DOHH2 (cell line): ENCODE results near the gene TIPARP.

Experiments used
- H3F3A ChIP-seq: fragments of 200-600 bp; sonication (generic), shearing (Covaris generic); 2 replicates; pipeline ENCODE4 v1.6.0; 2016; ENCODE audit warnings: antibody characterized with exemption, mild to moderate bottlenecking; ENCODE audit not compliant: control insufficient read depth, insufficient read depth
- H3K27ac ChIP-seq: fragments of 200-600 bp; sonication (generic); 2 replicates; pipeline ENCODE4 v1.5.1; 2014; ENCODE audit warnings: low read depth, mild to moderate bottlenecking, low read length, moderate library complexity
- H3K27me3 ChIP-seq: fragments of 200-600 bp; sonication (generic); 2 replicates; pipeline ENCODE4 v1.6.1; 2014; ENCODE audit warnings: mild to moderate bottlenecking, low read length, mixed read lengths; ENCODE audit not compliant: control insufficient read depth
- H3K36me3 ChIP-seq: fragments of 200-600 bp; sonication (generic); 2 replicates; pipeline ENCODE4 v1.6.1; 2014; ENCODE audit warnings: mild to moderate bottlenecking, low read length, moderate library complexity, mixed read lengths; ENCODE audit not compliant: control insufficient read depth
- H3K4me1 ChIP-seq: fragments of 200-600 bp; sonication (generic); 2 replicates; pipeline ENCODE4 v1.6.1; 2014; ENCODE audit warnings: mild to moderate bottlenecking, low read length, mixed read lengths; ENCODE audit not compliant: control insufficient read depth
- H3K4me2 ChIP-seq: fragments of 200-600 bp; sonication (generic); 2 replicates; pipeline ENCODE4 v1.6.0; 2014; ENCODE audit warnings: mild to moderate bottlenecking, low read length, moderate library complexity
- H3K4me3 ChIP-seq: fragments of 200-600 bp; sonication (generic); 2 replicates; pipeline ENCODE4 v1.5.1; 2014; ENCODE audit warnings: mild to moderate bottlenecking, low read length, mixed read lengths
- H3K79me2 ChIP-seq: fragments of 200-600 bp; sonication (generic); 2 replicates; pipeline ENCODE4 v1.6.1; 2014; ENCODE audit warnings: mild to moderate bottlenecking, low read length, mixed read lengths; ENCODE audit not compliant: control insufficient read depth
- H3K9me2 ChIP-seq: fragments of 200-600 bp; sonication (generic); replicated peaks from 2 replicates; pipeline ENCODE4 v1.6.1; 2014; ENCODE audit warnings: mild to moderate bottlenecking, low read length, mixed read lengths; ENCODE audit not compliant: control insufficient read depth
- H3K9me3 ChIP-seq: fragments of 200-600 bp; sonication (generic); 2 replicates; pipeline ENCODE4 v1.6.1; 2014; ENCODE audit warnings: antibody characterized with exemption, low read length, mixed read lengths; ENCODE audit not compliant: control insufficient read depth, insufficient read depth
- H4K20me1 ChIP-seq: fragments of 200-600 bp; sonication (generic); 2 replicates; pipeline ENCODE4 v1.6.0; 2014; ENCODE audit warnings: low read depth, mild to moderate bottlenecking, antibody characterized with exemption, low read length, moderate library complexity; ENCODE audit not compliant: control insufficient read depth, insufficient read depth
- CTCF ChIP-seq: fragments of 200-600 bp; sonication (generic); IDR thresholded peaks from one replicate; pipeline ENCODE4 v1.5.1; 2014; ENCODE audit warnings: antibody characterized with exemption, mild to moderate bottlenecking, low read depth, low read length; ENCODE audit not compliant: poor library complexity, severe bottlenecking
- EZH2phosphoT487 ChIP-seq: fragments of 200-600 bp; sonication (generic); IDR thresholded peaks from 2 replicates; pipeline ENCODE4 v1.6.1; 2017; ENCODE audit warnings: borderline replicate concordance, mild to moderate bottlenecking, antibody characterized with exemption, low read length, moderate library complexity, mixed read lengths

Gene TIPARP, protein sequence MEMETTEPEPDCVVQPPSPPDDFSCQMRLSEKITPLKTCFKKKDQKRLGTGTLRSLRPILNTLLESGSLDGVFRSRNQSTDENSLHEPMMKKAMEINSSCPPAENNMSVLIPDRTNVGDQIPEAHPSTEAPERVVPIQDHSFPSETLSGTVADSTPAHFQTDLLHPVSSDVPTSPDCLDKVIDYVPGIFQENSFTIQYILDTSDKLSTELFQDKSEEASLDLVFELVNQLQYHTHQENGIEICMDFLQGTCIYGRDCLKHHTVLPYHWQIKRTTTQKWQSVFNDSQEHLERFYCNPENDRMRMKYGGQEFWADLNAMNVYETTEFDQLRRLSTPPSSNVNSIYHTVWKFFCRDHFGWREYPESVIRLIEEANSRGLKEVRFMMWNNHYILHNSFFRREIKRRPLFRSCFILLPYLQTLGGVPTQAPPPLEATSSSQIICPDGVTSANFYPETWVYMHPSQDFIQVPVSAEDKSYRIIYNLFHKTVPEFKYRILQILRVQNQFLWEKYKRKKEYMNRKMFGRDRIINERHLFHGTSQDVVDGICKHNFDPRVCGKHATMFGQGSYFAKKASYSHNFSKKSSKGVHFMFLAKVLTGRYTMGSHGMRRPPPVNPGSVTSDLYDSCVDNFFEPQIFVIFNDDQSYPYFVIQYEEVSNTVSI

DNA sequence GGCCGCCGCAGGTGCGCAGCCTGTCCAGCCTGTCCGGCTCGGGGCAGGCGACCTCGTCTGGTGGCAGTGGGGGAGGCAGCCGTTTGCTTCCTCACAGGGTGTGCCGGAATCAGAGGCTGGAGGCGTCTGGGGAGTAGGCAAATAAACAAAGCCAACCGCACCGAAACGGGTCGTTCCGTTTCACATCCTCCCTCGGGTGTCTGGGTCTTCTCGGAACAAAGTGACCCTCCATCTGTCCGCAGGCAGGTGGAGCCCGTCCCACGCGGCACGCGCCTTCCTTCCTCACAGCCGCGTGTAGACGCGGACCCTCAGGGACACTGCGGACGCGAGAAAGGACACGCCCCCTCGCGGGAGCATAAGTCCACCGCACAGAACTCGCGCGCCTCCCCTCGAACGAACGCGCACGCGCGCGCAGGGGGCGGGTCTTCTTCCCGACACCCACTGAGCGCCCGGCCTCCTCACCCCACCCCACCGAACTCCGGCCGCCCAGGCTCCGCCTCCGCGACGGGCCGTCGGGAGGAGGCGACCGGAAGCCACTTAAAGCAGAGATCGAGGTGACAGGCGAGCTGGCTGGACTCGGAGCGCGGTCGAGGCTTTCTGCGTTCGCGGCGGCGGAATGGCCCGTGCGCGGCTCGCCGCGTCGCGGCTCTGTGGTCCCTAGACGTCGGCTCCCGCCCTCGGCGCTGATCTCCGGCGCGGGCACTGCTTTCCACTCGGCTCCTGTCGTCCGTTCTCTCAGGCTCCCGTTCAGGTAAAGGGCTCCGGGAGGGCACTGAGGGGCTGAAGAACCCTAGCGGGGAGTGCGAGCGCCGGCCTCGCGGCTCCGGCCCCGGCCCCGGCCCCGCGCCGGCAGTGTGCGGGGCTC is at the start of gene TIPARP:
Gene TIPARP (plus strand): TSS at position 545 of the 865 bp plus-strand sequence. CDS start 3,108 bp downstream, outside the sequence.
- peaks cover 41% of the 10 kb centered on the region for H3K4me1 ChIP-seq
- H3K27me3 ChIP-seq: no peaks in the 10 kb centered on the region
- H3K79me2 ChIP-seq: peaks cover 49% of the 10 kb centered on the region
- H3K4me3 ChIP-seq: peak within 1 kb of the TSS; percentile 91
- peak within 1 kb of the TSS; percentile 81 for H3K27ac ChIP-seq
- TF ChIP-seq EZH2phosphoT487: no peak
- TF ChIP-seq CTCF: peak; percentile 87
- peaks cover 6% of the 10 kb centered on the region for H3F3A ChIP-seq
- peaks cover 48% of the 10 kb centered on the region for H3K36me3 ChIP-seq
- peak within 1 kb of the TSS; percentile 72 for H3K4me2 ChIP-seq
- H3K9me2 ChIP-seq: no peaks in the 10 kb centered on the region
- H4K20me1 ChIP-seq: peaks cover 32% of the 10 kb centered on the region
- no peaks in the 10 kb centered on the region for H3K9me3 ChIP-seq

DNA sequence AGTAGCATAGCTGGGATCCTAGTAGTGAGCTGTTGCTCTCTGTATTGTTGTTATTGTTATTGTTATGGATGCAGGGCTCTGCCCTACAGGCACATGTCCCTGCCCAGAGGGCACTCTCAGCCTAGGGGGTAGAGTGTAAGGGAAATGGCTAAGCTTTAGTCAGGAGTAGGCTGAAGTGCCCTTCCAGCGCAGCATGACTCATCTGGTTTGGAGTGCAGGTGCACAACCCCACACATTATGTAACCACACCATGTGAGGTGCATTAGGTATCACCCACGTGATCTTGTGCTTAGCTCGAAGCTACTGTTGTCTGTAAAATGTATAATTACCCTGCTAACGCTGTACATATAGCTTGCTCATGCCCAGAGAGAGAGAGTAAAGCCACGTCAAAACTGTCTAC is 48.3 kb upstream of the TIPARP start:
- Histone ChIP-seq H3K36me3 (no peaks in the 10 kb centered on the region), H3K27ac (no peak overlapping the region), H4K20me1 (no peaks in the 10 kb centered on the region), H3F3A (no peaks in the 10 kb centered on the region), H3K4me1 (no peaks in the 10 kb centered on the region), H3K9me2 (no peaks in the 10 kb centered on the region), H3K27me3 (no peaks in the 10 kb centered on the region), H3K4me2 (no peak overlapping the region), H3K9me3 (no peaks in the 10 kb centered on the region), H3K4me3 (no peak overlapping the region), H3K79me2 (no peaks in the 10 kb centered on the region)
- TF ChIP-seq EZH2phosphoT487: no peak
- TF ChIP-seq CTCF: no peak

DNA sequence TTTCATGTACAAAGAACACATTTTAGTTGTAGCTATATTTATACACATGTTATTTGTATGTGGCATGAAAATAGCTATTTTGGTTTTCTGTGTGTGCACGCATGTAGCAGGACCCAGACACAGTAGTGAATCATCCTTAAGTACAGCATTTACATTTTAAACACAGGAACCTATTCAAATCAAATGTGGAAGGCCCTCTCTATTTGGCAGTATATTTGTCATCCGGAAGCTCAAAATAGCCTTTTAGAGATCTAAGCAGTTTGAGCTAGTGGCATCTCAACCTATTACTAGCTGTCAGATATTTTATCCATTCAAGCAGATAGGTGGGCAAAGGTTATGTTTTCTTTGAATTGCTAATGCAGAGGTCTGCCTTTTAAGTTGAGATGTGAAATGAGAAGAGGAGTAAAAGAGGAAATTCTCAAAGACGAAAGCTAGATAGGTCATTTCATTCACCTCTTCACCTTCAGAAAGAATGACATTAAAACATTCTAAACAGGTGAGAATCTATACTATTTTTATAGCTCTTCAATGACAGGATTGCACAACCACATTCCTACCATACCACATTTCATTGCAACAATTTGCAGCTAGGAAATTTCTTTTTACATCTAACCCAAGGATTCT is 46.3 kb upstream of the TIPARP start:
- TF ChIP-seq EZH2phosphoT487 (no peak), CTCF (no peak)
- Histone ChIP-seq H3K27ac (no peak overlapping the region), H3K9me3 (no peaks in the 10 kb centered on the region), H3K4me2 (no peak overlapping the region), H3K4me1 (no peaks in the 10 kb centered on the region), H3F3A (no peaks in the 10 kb centered on the region), H3K27me3 (no peaks in the 10 kb centered on the region), H4K20me1 (no peaks in the 10 kb centered on the region), H3K36me3 (no peaks in the 10 kb centered on the region), H3K79me2 (no peaks in the 10 kb centered on the region), H3K4me3 (no peak overlapping the region), H3K9me2 (no peaks in the 10 kb centered on the region)
